ENCODE data around the gene NECAB2. TPM values are rescaled to one million over a fixed set of nuclear protein-coding genes. Genes with fewer than 3 reads are reported as not detected.

Gene NECAB2
- total RNA-seq, 2 donors from 2014 or later: 2.8 TPM; not detected in 1

- no peak for TF ChIP-seq POLR2AphosphoS5 (IDR thresholded peaks at IDR 0.05)
- TF ChIP-seq CTCF (IDR thresholded peaks at IDR 0.05): no peak
- TF ChIP-seq POLR2A (IDR thresholded peaks at IDR 0.05): no peak
- Histone ChIP-seq H3K36me3 (no peaks in the 10 kb centered on the region), H3K27ac (no peak overlapping the region), H3K27me3 (replicated peaks; ENCODE audit: insufficient read depth) (no peaks in the 10 kb centered on the region), H3K9me3 (no peaks in the 10 kb centered on the region), H3K4me3 (no peak overlapping the region), H3K4me1 (replicated peaks) (no peaks in the 10 kb centered on the region)
- DNase-seq (ENCODE audit: low spot score): no peak
- intact Hi-C loops (cut with DNase I): no loop called here
- 89% methylated on average over 25 of the region's 25 CpGs for WGBS
Observed at GRCh38 chr16:83932955-83933673, 34.9 kb upstream of the NECAB2 start.

- H3K27me3 ChIP-seq (replicated peaks; ENCODE audit: insufficient read depth): no peaks in the 10 kb centered on the region
- TF ChIP-seq CTCF (IDR thresholded peaks at IDR 0.05) (no peak), POLR2A (IDR thresholded peaks at IDR 0.05) (no peak), POLR2AphosphoS5 (IDR thresholded peaks at IDR 0.05) (no peak)
- DNase-seq (ENCODE audit: low spot score): no peak
- H3K4me3 ChIP-seq: no peak overlapping the region
- no peak overlapping the region for H3K27ac ChIP-seq
- no peaks in the 10 kb centered on the region for H3K4me1 ChIP-seq (replicated peaks)
- WGBS: 82% methylated on average over 28 of the region's 28 CpGs
- no peaks in the 10 kb centered on the region for H3K9me3 ChIP-seq
- intact Hi-C loops (cut with DNase I): no loop called here
- H3K36me3 ChIP-seq: no peaks in the 10 kb centered on the region
Observed at GRCh38 chr16:83933885-83934683, 34.0 kb upstream of the NECAB2 start.

DNA sequence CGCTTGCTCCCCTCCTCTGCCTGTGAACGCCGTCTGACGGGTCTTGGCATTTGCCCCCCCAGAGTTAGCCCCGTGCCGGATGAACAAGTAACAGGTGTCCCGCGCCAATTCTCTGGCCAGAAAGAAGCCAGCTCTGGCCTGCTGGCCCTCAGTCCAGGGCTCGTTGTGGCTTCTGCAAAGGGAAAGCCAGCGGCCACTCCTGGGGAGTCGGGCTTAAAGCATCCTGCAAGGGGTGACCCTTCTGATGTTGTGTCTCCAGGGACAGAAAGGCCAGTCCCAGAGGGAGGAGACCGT is 33.4 kb upstream of the NECAB2 start:
- no peak overlapping the region for H3K27ac ChIP-seq

GRCh38 chr16:83935005-83935857 is 32.8 kb upstream of the NECAB2 start:
- WGBS: 78% methylated on average over 30 of the region's 30 CpGs
- no peak for TF ChIP-seq CTCF (IDR thresholded peaks at IDR 0.05)
- TF ChIP-seq POLR2AphosphoS5 (IDR thresholded peaks at IDR 0.05): no peak
- TF ChIP-seq POLR2A (IDR thresholded peaks at IDR 0.05): no peak
- no peaks in the 10 kb centered on the region for H3K36me3 ChIP-seq
- H3K4me3 ChIP-seq: no peak overlapping the region
- no peak for DNase-seq (ENCODE audit: low spot score)
- H3K4me1 ChIP-seq (replicated peaks): no peaks in the 10 kb centered on the region
- no peaks in the 10 kb centered on the region for H3K9me3 ChIP-seq
- no peak overlapping the region for H3K27ac ChIP-seq
- H3K27me3 ChIP-seq (replicated peaks; ENCODE audit: insufficient read depth): no peaks in the 10 kb centered on the region
- intact Hi-C loops (cut with DNase I): no loop called here

More for the DNA sequence above, 33.4 kb upstream of the NECAB2 start:
- H3K27me3 ChIP-seq (replicated peaks; ENCODE audit: insufficient read depth): no peaks in the 10 kb centered on the region
- H3K9me3 ChIP-seq: no peaks in the 10 kb centered on the region
- intact Hi-C loops (cut with DNase I): no loop called here
- TF ChIP-seq POLR2AphosphoS5 (IDR thresholded peaks at IDR 0.05) (no peak), CTCF (IDR thresholded peaks at IDR 0.05) (no peak), POLR2A (IDR thresholded peaks at IDR 0.05) (no peak)
- no peaks in the 10 kb centered on the region for H3K36me3 ChIP-seq
- no peak for DNase-seq (ENCODE audit: low spot score)
- 53% methylated on average over 12 of the region's 12 CpGs for WGBS
- no peaks in the 10 kb centered on the region for H3K4me1 ChIP-seq (replicated peaks)
- no peak overlapping the region for H3K4me3 ChIP-seq

Measured in prostate gland (tissue), 2 donors.